Mesodermal cell (in vitro differentiated cells): Measurements from ENCODE around the gene CLASRP.

Experiments
- H3K27ac ChIP-seq: 2 replicates; pipeline ENCODE4 v1.7.0; 2013; ENCODE audit warnings: mild to moderate bottlenecking, low read depth, low read length, moderate library complexity; ENCODE audit not compliant: severe bottlenecking
- H3K36me3 ChIP-seq: 2 replicates; pipeline ENCODE4 v1.7.1; 2013; ENCODE audit warnings: mild to moderate bottlenecking, low read length, moderate library complexity; ENCODE audit not compliant: control insufficient read depth, insufficient read depth
- H3K4me1 ChIP-seq: one replicate; pipeline ENCODE4 v1.7.1; 2013; ENCODE audit warnings: mild to moderate bottlenecking, low read length; ENCODE audit not compliant: insufficient read depth, control insufficient read depth, poor library complexity, severe bottlenecking
- H3K4me3 ChIP-seq: 2 replicates; pipeline ENCODE4 v1.7.0; 2013; ENCODE audit warnings: low read length, control low read depth, mild to moderate bottlenecking; ENCODE audit not compliant: insufficient read depth, poor library complexity, severe bottlenecking; ENCODE audit errors: extremely low read depth
- H3K9me3 ChIP-seq: 2 replicates; pipeline ENCODE4 v1.7.1; 2013; ENCODE audit warnings: mild to moderate bottlenecking, low read length, moderate library complexity; ENCODE audit not compliant: control insufficient read depth
- WGBS, 2 experiments: methylation state at CpG; one replicate each; pipeline ENCODE4 v1.1.5; 2013; ENCODE audit warnings: missing lambda C conversion rate in 2 of 2; ENCODE audit not compliant: insufficient coverage in 2 of 2; 5-methylcytosine and 5-hydroxymethylcytosine counted together

CLASRP gene

GRCh38 chr19:45001087-45001739, 37.6 kb upstream of the CLASRP start, which contains the start of gene RELB:
Gene RELB (plus strand): TSS chr19:45001464. CDS start chr19:45001580, 116 bp downstream.
- Histone ChIP-seq H3K4me1 (no peaks in the 10 kb centered on the region), H3K36me3 (no peaks in the 10 kb centered on the region), H3K27ac (peak within 1 kb of the TSS; percentile 96), H3K9me3 (no peaks in the 10 kb centered on the region), H3K4me3 (peak within 1 kb of the TSS; percentile 66)
- WGBS, 2 experiments: 2 to 3% methylated on average over 44 to 69 of the region's 79 CpGs

- H3K4me3 ChIP-seq: no peak overlapping the region
- WGBS, 2 experiments: 100% methylated on average over 1 of the region's 4 CpGs; no CpG with 5 or more reads in 1 of the 2 experiments
Measured at GRCh38 chr19:45003485-45003884, 35.4 kb upstream of the CLASRP start.

GRCh38 chr19:45005787-45006186, 33.1 kb upstream of the CLASRP start:
- Histone ChIP-seq H3K27ac (no peak overlapping the region), H3K4me3 (no peak overlapping the region), H3K36me3 (no peaks in the 10 kb centered on the region), H3K9me3 (no peaks in the 10 kb centered on the region), H3K4me1 (no peaks in the 10 kb centered on the region)
- 93 to 97% methylated on average over 6 to 7 of the region's 9 CpGs for WGBS, 2 experiments

More at GRCh38 chr19:45003485-45003884, 35.4 kb upstream of the CLASRP start:
- H3K27ac ChIP-seq: no peak overlapping the region
- no peaks in the 10 kb centered on the region for H3K4me1 ChIP-seq
- no peaks in the 10 kb centered on the region for H3K9me3 ChIP-seq
- no peaks in the 10 kb centered on the region for H3K36me3 ChIP-seq

GRCh38 chr19:45008552-45008951, 30.3 kb upstream of the CLASRP start:
- WGBS, 2 experiments: 88 to 89% methylated on average over 5 to 6 of the region's 10 CpGs
- peaks cover 4% of the 10 kb centered on the region for H3K36me3 ChIP-seq
- H3K4me1 ChIP-seq: no peaks in the 10 kb centered on the region
- H3K27ac ChIP-seq: no peak overlapping the region
- no peak overlapping the region for H3K4me3 ChIP-seq
- H3K9me3 ChIP-seq: no peaks in the 10 kb centered on the region

- no peak overlapping the region for H3K4me3 ChIP-seq
- H3K27ac ChIP-seq: no peak overlapping the region
- 95 to 97% methylated on average over 6 to 8 of the region's 9 CpGs for WGBS, 2 experiments
- H3K4me1 ChIP-seq: no peaks in the 10 kb centered on the region
- H3K9me3 ChIP-seq: no peaks in the 10 kb centered on the region
- peaks cover 4% of the 10 kb centered on the region for H3K36me3 ChIP-seq
Measured at GRCh38 chr19:45009625-45010255, 29.1 kb upstream of the CLASRP start.

- Histone ChIP-seq H3K9me3 (no peaks in the 10 kb centered on the region), H3K4me1 (no peaks in the 10 kb centered on the region), H3K36me3 (peaks cover 4% of the 10 kb centered on the region), H3K27ac (no peak overlapping the region), H3K4me3 (no peak overlapping the region)
- WGBS, 2 experiments: 94 to 95% methylated on average over 4 of the region's 6 CpGs
Measured at GRCh38 chr19:45010306-45010705, 28.5 kb upstream of the CLASRP start.

- Histone ChIP-seq H3K9me3 (no peaks in the 10 kb centered on the region), H3K27ac (no peak overlapping the region), H3K4me3 (no peak overlapping the region), H3K4me1 (no peaks in the 10 kb centered on the region), H3K36me3 (peaks cover 4% of the 10 kb centered on the region)
- 96 to 97% methylated on average over 23 to 34 of the region's 42 CpGs for WGBS, 2 experiments
Measured at GRCh38 chr19:45011959-45012358, 26.9 kb upstream of the CLASRP start.

GRCh38 chr19:45016388-45017314, 22.2 kb upstream of the CLASRP start:
- Histone ChIP-seq H3K36me3 (peaks cover 9% of the 10 kb centered on the region), H3K4me1 (no peaks in the 10 kb centered on the region), H3K9me3 (no peaks in the 10 kb centered on the region), H3K4me3 (no peak overlapping the region), H3K27ac (no peak overlapping the region)
- WGBS, 2 experiments: 81 to 88% methylated on average over 9 to 10 of the region's 13 CpGs

- no peaks in the 10 kb centered on the region for H3K9me3 ChIP-seq
- H3K4me1 ChIP-seq: no peaks in the 10 kb centered on the region
- no peak overlapping the region for H3K4me3 ChIP-seq
- H3K36me3 ChIP-seq: peaks cover 5% of the 10 kb centered on the region
- 94 to 97% methylated on average over 2 of the region's 2 CpGs for WGBS, 2 experiments
- no peak overlapping the region for H3K27ac ChIP-seq
Measured at GRCh38 chr19:45019187-45019586, 19.7 kb upstream of the CLASRP start.

- no peak overlapping the region for H3K4me3 ChIP-seq
- H3K9me3 ChIP-seq: no peaks in the 10 kb centered on the region
- H3K4me1 ChIP-seq: no peaks in the 10 kb centered on the region
- WGBS, 2 experiments: 83 to 96% methylated on average over 3 of the region's 3 CpGs
- H3K36me3 ChIP-seq: peaks cover 5% of the 10 kb centered on the region
- no peak overlapping the region for H3K27ac ChIP-seq
Measured at GRCh38 chr19:45020071-45020470, 18.8 kb upstream of the CLASRP start.
